ENCODE data around the gene ATP10A. TPM values are rescaled to one million over a fixed set of nuclear protein-coding genes. Genes with fewer than 3 reads are reported as not detected.

Gene ATP10A
- total and polyA plus RNA-seq, 11 donors, result 0.53 to 3.3 (median 1.0) TPM

- H3K4me3 ChIP-seq, result no peak overlapping the region
- no peaks in the 10 kb centered on the region for H3K27me3 ChIP-seq
- no peak overlapping the region for H3K27ac ChIP-seq
- TF ChIP-seq, protein P1, sequence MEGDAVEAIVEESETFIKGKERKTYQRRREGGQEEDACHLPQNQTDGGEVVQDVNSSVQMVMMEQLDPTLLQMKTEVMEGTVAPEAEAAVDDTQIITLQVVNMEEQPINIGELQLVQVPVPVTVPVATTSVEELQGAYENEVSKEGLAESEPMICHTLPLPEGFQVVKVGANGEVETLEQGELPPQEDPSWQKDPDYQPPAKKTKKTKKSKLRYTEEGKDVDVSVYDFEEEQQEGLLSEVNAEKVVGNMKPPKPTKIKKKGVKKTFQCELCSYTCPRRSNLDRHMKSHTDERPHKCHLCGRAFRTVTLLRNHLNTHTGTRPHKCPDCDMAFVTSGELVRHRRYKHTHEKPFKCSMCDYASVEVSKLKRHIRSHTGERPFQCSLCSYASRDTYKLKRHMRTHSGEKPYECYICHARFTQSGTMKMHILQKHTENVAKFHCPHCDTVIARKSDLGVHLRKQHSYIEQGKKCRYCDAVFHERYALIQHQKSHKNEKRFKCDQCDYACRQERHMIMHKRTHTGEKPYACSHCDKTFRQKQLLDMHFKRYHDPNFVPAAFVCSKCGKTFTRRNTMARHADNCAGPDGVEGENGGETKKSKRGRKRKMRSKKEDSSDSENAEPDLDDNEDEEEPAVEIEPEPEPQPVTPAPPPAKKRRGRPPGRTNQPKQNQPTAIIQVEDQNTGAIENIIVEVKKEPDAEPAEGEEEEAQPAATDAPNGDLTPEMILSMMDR (IDR thresholded peaks at IDR 0.05), result no peak
- no peak for TF ChIP-seq POLR2A (IDR thresholded peaks at IDR 0.05)
- WGBS, 4 donors, result 85 to 92% (median 88%) methylated on average over 4 of the region's 4 CpGs
- DNase-seq (no peak), ATAC-seq (no peak)
- H3K36me3 ChIP-seq, result no peaks in the 10 kb centered on the region
- peaks cover 0 to 7% (median 0%) of the 10 kb centered on the region in 12 donors for H3K4me1 ChIP-seq
- intact Hi-C loops (cut with DNase I), result no loop called here
- H3K9me3 ChIP-seq, result peaks cover 0 to 6% (median 0%) of the 10 kb centered on the region in 12 donors
Observed at GRCh38 chr15:25891081-25891480, 28.0 kb upstream of the ATP10A start.

DNA sequence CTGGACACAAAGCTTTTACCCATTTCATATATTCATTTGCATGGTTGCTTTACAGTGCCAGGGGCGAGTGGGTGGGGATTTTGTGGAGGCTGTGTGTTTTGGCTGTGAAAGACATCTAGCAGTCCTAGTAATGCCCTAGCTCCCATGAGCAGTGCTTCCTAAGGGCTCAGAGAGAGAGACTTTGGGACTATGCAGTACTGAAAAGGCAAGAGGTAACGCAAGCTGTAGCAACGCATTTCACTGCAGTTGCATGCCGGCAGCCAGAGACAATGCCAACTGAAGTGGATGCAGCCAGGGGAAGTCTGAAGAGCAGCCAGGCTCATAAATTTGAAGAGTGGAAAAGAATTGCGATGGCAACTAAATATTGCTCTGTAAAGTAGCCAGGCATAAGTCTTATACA is 27.4 kb upstream of the ATP10A start:
- Histone ChIP-seq H3K27ac (no peak overlapping the region), H3K4me1 (peaks cover 0 to 7% (median 0%) of the 10 kb centered on the region in 12 donors), H3K27me3 (no peaks in the 10 kb centered on the region), H3K9me3 (peaks cover 0 to 6% (median 0%) of the 10 kb centered on the region in 12 donors), H3K36me3 (no peaks in the 10 kb centered on the region), H3K4me3 (no peak overlapping the region)
- intact Hi-C loops (cut with DNase I), result no loop called here
- DNase-seq (no peak), ATAC-seq (no peak)
- WGBS, 4 donors, result 80 to 89% (median 83%) methylated on average over 5 of the region's 5 CpGs
- TF ChIP-seq, protein P1 (IDR thresholded peaks at IDR 0.05), result no peak
- TF ChIP-seq POLR2A (IDR thresholded peaks at IDR 0.05), result no peak

GRCh38 chr15:25887870-25888269 is 24.7 kb upstream of the ATP10A start:
- Histone ChIP-seq H3K36me3 (no peaks in the 10 kb centered on the region), H3K9me3 (no peaks in the 10 kb centered on the region), H3K4me1 (peaks cover 0 to 7% (median 0%) of the 10 kb centered on the region in 12 donors), H3K27ac (no peak overlapping the region), H3K4me3 (no peak overlapping the region), H3K27me3 (no peaks in the 10 kb centered on the region)
- no peak for TF ChIP-seq POLR2A (IDR thresholded peaks at IDR 0.05)
- TF ChIP-seq, protein P1 (IDR thresholded peaks at IDR 0.05), result no peak
- ATAC-seq (no peak), DNase-seq (no peak)
- 47 to 70% (median 60%) methylated on average over 3 of the region's 3 CpGs for WGBS, 4 donors
- intact Hi-C loops (cut with DNase I), result no loop called here

DNA sequence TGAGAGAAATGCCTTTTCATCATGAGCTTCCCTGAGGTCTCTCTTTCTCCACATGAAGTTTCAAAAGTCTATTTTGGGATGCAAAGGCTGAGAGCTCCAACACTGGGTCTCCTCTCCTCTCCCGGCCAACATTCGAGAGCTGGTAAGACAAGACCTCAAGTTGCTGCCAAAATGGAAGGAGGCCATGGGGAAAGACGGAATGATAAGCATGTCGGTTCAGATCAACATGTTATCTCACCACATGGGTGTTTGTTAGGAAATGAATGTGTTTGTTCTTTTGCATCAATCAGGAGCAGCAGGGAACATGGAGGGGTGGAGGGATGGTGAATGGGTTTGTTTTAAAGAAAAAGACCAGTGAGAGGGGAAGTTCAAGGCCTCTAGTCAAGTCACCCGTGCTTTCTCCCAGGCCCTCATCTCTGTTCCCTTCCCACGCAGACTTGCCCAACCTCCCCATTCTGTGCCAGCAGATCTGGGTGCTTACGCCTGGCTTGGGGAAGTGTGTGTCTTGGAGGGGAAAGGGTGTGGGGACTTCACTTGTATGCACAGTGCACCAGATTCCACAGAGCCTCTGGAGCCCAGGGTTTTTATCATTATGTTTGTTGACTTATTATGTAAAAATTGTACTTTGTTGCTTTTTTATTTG is 23.5 kb upstream of the ATP10A start:
- intact Hi-C loops (cut with DNase I), result no loop called here
- no peak overlapping the region for H3K27ac ChIP-seq

More for the DNA sequence above, 23.5 kb upstream of the ATP10A start:
- ATAC-seq (peak in 2 of 4 donors; percentile 29 to 73), DNase-seq (no peak)
- Histone ChIP-seq H3K27me3 (no peaks in the 10 kb centered on the region), H3K4me1 (peaks cover 0 to 7% (median 0%) of the 10 kb centered on the region in 12 donors), H3K36me3 (no peaks in the 10 kb centered on the region), H3K4me3 (no peak overlapping the region), H3K9me3 (no peaks in the 10 kb centered on the region)
- TF ChIP-seq POLR2A (IDR thresholded peaks at IDR 0.05), result no peak
- TF ChIP-seq, protein P1 (IDR thresholded peaks at IDR 0.05), result no peak
- WGBS, 4 donors, result 29 to 46% (median 35%) methylated on average over 7 of the region's 7 CpGs

Data from heart left ventricle (tissue), 16 donors.